ENCODE measurements around the gene FAM76A.

DNA sequence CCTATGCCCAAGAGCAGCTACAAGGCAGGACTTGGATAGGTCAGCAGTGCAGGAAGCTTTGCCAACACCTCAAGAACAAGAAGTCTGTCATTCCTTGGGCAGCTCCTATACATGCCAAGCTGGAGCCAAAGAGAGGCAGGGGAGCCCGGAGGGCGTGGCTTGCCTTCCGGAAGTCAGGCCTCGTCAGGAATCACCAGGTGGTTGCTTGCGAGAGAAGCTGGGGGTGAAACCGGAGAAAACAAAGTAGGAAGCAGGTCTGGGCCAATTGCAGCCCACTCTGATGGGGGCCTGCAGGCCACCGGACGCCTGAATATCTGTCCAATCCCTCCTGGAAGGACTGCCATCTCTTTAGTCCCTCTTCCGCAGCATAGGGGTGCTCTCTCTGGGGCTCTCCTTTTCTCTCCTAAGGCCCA is 794 bp upstream of the FAM76A start:
- TF ChIP-seq, protein P1, sequence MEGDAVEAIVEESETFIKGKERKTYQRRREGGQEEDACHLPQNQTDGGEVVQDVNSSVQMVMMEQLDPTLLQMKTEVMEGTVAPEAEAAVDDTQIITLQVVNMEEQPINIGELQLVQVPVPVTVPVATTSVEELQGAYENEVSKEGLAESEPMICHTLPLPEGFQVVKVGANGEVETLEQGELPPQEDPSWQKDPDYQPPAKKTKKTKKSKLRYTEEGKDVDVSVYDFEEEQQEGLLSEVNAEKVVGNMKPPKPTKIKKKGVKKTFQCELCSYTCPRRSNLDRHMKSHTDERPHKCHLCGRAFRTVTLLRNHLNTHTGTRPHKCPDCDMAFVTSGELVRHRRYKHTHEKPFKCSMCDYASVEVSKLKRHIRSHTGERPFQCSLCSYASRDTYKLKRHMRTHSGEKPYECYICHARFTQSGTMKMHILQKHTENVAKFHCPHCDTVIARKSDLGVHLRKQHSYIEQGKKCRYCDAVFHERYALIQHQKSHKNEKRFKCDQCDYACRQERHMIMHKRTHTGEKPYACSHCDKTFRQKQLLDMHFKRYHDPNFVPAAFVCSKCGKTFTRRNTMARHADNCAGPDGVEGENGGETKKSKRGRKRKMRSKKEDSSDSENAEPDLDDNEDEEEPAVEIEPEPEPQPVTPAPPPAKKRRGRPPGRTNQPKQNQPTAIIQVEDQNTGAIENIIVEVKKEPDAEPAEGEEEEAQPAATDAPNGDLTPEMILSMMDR (IDR thresholded peaks at IDR 0.05; ENCODE audit: poor library complexity), result no peak
- TF ChIP-seq EZH2 (IDR thresholded peaks at IDR 0.05; ENCODE audit: borderline replicate concordance), result no peak

All from hepatocyte (in vitro differentiated cells).